Heart right ventricle (tissue), 16 donors: ENCODE measurements around the gene C14orf93. TPM values are rescaled to one million over a fixed set of nuclear protein-coding genes. Genes with fewer than 3 reads are reported as not detected.

ENCODE experiments used
- ATAC-seq, 8 donors: fragments of 200-7000 bp; cut with Tn5 transposase; one replicate each; pipeline ENCODE4 v1.9.1; 2020; ENCODE audit warnings: mild to moderate bottlenecking in 8 of 8, moderate library complexity in 8 of 8, moderate number of reproducible peaks in 1 of 8
- DNase-seq, 2 donors: peaks; one replicate each; pipeline ENCODE4 v3.0.0-alpha.2; 2020
- H3K27ac ChIP-seq, 10 donors: fragments of 200-600 bp; sonication (generic) in 2 of 10; one replicate each; pipeline versions ENCODE4 v1.5.0 to v1.8.0; 2020 to 2022; ENCODE audit warnings: mild to moderate bottlenecking in 3 of 10
- H3K27me3 ChIP-seq, 7 donors: fragments of 200-600 bp; one replicate each; pipeline ENCODE4 v1.8.0; 2021 to 2022; ENCODE audit warnings: mild to moderate bottlenecking in 2 of 7
- H3K36me3 ChIP-seq, 9 donors: fragments of 200-600 bp; sonication (generic) in 1 of 9; one replicate each; pipeline versions ENCODE4 v1.5.0 to v1.8.0; 2020 to 2022; ENCODE audit warnings: mild to moderate bottlenecking in 2 of 9
- H3K4me1 ChIP-seq, 9 donors: fragments of 200-600 bp; sonication (generic) in 1 of 9; one replicate each; pipeline versions ENCODE4 v1.5.0 to v1.8.0; 2020 to 2022; ENCODE audit warnings: mild to moderate bottlenecking in 4 of 9
- H3K4me3 ChIP-seq, 10 donors: fragments of 200-600 bp; sonication (generic) in 2 of 10; one replicate each; pipeline versions ENCODE4 v1.5.0 to v1.8.0; 2020 to 2022; ENCODE audit warnings: mild to moderate bottlenecking in 7 of 10, moderate library complexity in 2 of 10
- H3K9me3 ChIP-seq, 11 donors: fragments of 200-600 bp in 10 of 11; sonication (generic) in 2 of 11; one replicate each; pipeline versions ENCODE4 v1.5.0 to v1.8.0; 2013 to 2022; ENCODE audit warnings: mild to moderate bottlenecking in 2 of 11, control low read depth in 1 of 11, moderate library complexity in 1 of 11
- WGBS, 2 donors: extraction: QIAGEN DNeasy Blood & Tissue Kit; methylation state at CpG; one replicate each; pipeline ENCODE4 v1.1.7; 2013; ENCODE audit warnings: inconsistent platforms in 1 of 2; 5-methylcytosine and 5-hydroxymethylcytosine counted together
- intact Hi-C, 10 donors: fragments of 100-400 bp; cut with DNase I; formaldehyde crosslinking; loops; one replicate each; pipeline versions ENCODE4 v1.11.1 to v1.14.2; 2022
- polyA plus RNA-seq, 2 donors: library from polyadenylated mRNA; stranded (reverse); fragments of 200-250 nt; gene quantifications; one replicate each; pipeline ENCODE4 v1.2.3, GENCODE V29; 2013
- total RNA-seq, 10 donors: library from RNA; stranded (reverse); fragmentation: NEBNext Ultra II Directional in 3 of 10; extraction: Animal tissue kit (Norgen Biotek cat#: 25700) in 3 of 10; gene quantifications; one replicate each; pipeline versions ENCODE4 v1.2.1 to v1.2.4, GENCODE V29; 2021 to 2023
- TF ChIP-seq, protein P1 (sequence below), 9 donors: fragments of 200-600 bp; sonication (generic) in 2 of 9; IDR thresholded peaks; one replicate each; pipeline versions ENCODE4 v1.5.0 to v1.8.0; 2021 to 2022; ENCODE audit warnings: antibody characterized with exemption in 9 of 9, mild to moderate bottlenecking in 5 of 9, moderate library complexity in 1 of 9
- donor health status: Arrhythmogenic right ventricular cardiomyopathy.
- donor health status: ischemic (EF 13 %, LVEDD 7.1; RV severe dilation, severe dysfunction).
- donor health status: healthy with polysubstance abuse.
- donor health status: DM: no; HTN: yes; CAD: no.
- donor health status: DM: no; HTN: no; CAD: no.
- donor health status: ischemic (EF 25% LVEDD 6.9; RV normal size, moderate dysfunction).
- donor health status: ischemic (EF 25% LVEDD 5.7; RV mildly dilated, moderate dysfunction).
- donor health status: healthy.
- donor health status: DM: yes; HTN: yes; CAD: no.
- donor health status: Ischemic cardiomyopathy.
- donor health status: ischemic (EF 35%, LVEDD 5.7; RV mildly dilated, moderate dysfunction).
- donor health status: nonischemic (EF 11% LVEDD 7.7; RV severe dilation, severe dysfunction).
- donor health status: DM: yes; HTN: yes; CAD: no.
- donor health status: PGD.
- donor health status: ischemic (EF 29% LVEDD 5.4; RV normal size, mild dysfunction).
- donor health status: nonischemic (EF 23%, LVEDD 6.1; RV moderate dilation, normal function).

The C14orf93 gene
- total and polyA plus RNA-seq, 12 donors = 3.2 to 6.7 (median 4.8) TPM

DNA sequence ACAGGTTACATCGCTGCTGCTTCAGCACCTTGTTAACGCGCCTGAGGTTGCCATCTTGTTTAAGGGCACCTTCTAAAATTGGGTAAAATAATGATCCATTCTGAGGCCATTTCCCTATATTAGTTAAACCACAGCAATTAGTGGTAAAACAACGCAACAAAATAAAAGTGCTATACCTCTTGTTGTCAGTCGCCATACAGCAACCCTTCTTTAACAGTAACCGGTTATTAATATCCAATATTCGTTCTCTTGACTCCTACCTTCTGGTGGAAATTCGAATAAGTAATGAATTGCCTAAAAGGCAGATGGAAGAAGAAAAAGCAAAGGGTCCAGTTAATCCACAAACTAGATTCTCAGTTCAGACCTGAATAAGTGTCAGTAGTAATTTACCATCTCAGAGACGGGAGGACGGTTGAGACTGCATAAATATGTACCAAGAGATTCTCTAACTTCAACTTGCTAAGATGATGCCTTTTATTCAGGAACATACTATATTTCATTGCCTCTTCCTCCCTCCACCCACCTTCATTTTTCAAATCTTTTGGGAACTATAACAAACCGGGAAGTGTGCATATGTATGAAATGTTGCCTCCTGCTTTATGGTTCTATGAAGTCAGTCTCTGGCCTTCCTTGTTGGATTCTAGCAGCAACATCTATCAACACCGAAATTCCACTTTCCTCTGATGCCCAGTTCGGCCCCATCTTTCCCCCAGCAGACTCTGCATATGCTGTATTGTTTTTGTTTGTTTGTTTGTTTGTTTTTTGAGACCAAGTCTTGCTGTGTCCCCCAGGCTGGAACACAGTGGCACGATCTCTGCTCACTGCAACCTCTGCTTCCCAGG lies 25.6 kb upstream of the C14orf93 start:
- TF ChIP-seq, protein P1, sequence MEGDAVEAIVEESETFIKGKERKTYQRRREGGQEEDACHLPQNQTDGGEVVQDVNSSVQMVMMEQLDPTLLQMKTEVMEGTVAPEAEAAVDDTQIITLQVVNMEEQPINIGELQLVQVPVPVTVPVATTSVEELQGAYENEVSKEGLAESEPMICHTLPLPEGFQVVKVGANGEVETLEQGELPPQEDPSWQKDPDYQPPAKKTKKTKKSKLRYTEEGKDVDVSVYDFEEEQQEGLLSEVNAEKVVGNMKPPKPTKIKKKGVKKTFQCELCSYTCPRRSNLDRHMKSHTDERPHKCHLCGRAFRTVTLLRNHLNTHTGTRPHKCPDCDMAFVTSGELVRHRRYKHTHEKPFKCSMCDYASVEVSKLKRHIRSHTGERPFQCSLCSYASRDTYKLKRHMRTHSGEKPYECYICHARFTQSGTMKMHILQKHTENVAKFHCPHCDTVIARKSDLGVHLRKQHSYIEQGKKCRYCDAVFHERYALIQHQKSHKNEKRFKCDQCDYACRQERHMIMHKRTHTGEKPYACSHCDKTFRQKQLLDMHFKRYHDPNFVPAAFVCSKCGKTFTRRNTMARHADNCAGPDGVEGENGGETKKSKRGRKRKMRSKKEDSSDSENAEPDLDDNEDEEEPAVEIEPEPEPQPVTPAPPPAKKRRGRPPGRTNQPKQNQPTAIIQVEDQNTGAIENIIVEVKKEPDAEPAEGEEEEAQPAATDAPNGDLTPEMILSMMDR (IDR thresholded peaks at IDR 0.05) = no peak
- H3K27ac ChIP-seq = peak overlapping the region; percentile 87 to 98 (median 94)
- 64 to 66% methylated on average over 14 of the region's 14 CpGs for WGBS, 2 donors
- no peak for ATAC-seq
- DNase-seq = no peak
- intact Hi-C loops = loop anchor here in 4 of 10 donors (2.0 kb wide), 1 partner anchor 29 kb away; no protein-coding TSS in a partner anchor
- no peaks in the 10 kb centered on the region for H3K9me3 ChIP-seq
- H3K4me1 ChIP-seq = peaks cover 0 to 24% (median 16%) of the 10 kb centered on the region in 9 donors
- peak overlapping the region in 9 of 10 donors; percentile 63 to 97 (median 83) for H3K4me3 ChIP-seq
- no peaks in the 10 kb centered on the region for H3K27me3 ChIP-seq
- H3K36me3 ChIP-seq = peaks cover 0 to 31% (median 20%) of the 10 kb centered on the region in 9 donors

DNA sequence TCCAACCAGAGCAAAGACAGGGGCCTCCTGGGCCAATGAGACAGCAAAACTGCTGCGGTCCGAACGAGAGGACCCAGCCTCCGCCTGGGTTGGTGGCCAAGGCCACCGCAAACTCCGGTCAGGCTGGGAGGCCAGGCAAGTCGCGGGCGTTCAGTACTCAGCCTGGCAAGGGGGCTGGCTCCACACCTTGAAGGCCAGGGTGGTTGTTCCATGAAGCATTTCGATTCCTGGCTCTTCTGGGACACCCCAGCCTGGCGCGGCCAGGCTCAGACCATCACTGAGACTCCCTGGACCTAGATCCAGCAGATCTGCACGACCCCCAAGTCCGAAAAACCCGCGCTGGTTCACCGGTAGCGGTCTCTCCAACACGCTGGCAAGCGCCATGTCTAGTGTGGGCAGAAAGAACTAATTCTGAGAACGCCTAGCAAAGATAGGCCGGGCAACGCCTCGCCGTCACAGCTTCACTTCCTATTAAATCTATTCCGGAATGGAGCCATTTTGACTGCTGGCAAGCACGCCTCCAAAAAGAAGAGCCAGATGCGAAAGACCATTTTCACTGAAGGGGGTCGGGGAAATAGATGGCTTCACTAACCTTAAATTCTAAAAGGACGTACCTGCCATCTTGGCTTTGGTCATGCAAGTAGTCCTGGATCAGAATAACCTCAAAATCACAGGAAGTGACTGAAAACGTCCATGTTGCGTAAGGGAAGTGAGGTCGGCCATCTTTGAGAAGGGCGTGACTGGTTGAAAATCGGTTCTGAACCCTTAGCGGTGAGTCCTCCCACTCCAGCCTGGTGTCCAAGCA lies 24.8 kb upstream of the C14orf93 start, which contains the start of gene PSMB5:
PSMB5 (minus strand) TSS at position 403 of the 805 bp plus-strand sequence; CDS start at position 384, 19 bp downstream.
- DNase-seq = peak; percentile 81 to 94
- peak; percentile 96 to 99 (median 98) for ATAC-seq
- TF ChIP-seq, protein P1 (IDR thresholded peaks at IDR 0.05) = peak in 1 of 9 donors; percentile 17
- Histone ChIP-seq H3K9me3 (no peaks in the 10 kb centered on the region), H3K4me1 (peaks cover 0 to 24% (median 16%) of the 10 kb centered on the region in 9 donors), H3K4me3 (peak within 1 kb of the TSS; percentile 63 to 97 (median 82)), H3K27me3 (no peaks in the 10 kb centered on the region), H3K36me3 (peaks cover 0 to 38% (median 22%) of the 10 kb centered on the region in 9 donors), H3K27ac (peak within 1 kb of the TSS; percentile 87 to 98 (median 94))
- WGBS, 2 donors = 0% methylated on average over 36 of the region's 36 CpGs
- intact Hi-C loops = loop anchor here in 4 of 10 donors (2.0 kb wide), 1 partner anchor 28 kb away; no protein-coding TSS in a partner anchor

DNA sequence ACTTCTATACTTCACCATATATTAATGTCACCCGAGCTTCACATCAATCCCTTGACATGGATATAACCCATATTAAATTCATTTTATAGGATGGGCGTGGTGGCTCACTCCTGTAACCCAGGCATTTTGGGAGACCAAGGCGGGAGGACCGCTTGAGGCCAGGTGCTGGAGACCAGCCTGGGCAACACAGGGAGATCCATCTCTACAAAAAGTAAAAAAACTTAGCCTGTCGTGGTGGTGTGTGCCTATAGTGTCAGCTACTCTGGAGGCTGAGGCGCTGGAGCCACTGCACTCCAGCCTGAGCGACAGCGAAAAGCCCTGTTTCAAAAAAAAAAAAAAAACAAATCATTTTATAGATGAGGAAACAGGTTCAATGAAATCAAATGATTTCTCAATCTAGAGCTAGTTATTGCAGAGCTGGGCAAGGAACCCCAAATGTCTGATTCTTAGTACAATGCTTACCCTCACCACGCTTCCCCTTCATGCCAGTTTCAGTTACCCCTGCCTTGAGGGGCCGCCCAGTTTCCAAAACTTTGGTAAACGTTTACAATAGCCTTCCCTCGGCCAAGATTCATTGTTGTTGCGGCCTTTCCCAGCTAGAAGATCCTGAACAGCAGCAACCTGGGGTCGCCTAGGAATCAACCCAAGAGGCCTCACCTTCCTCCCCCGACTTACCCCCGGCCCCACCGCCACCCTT lies 24.0 kb upstream of the C14orf93 start:
- intact Hi-C loops = loop anchor here in 4 of 10 donors (2.0 kb wide), 1 partner anchor 27 kb away; no protein-coding TSS in a partner anchor

More for the DNA sequence above, 24.0 kb upstream of the C14orf93 start:
- no peaks in the 10 kb centered on the region for H3K27me3 ChIP-seq
- H3K9me3 ChIP-seq = no peaks in the 10 kb centered on the region
- DNase-seq (no peak), ATAC-seq (no peak)
- peaks cover 0 to 26% (median 16%) of the 10 kb centered on the region in 9 donors for H3K4me1 ChIP-seq
- peak overlapping the region; percentile 63 to 97 (median 82) for H3K4me3 ChIP-seq
- H3K36me3 ChIP-seq = peaks cover 0 to 46% (median 22%) of the 10 kb centered on the region in 9 donors
- H3K27ac ChIP-seq = peak overlapping the region; percentile 87 to 98 (median 94)
- WGBS, 2 donors = 39 to 43% methylated on average over 17 of the region's 17 CpGs
- TF ChIP-seq, protein P1 (IDR thresholded peaks at IDR 0.05) = no peak
